ENCODE data around the gene CD151.

GRCh38 chr11:871472-871871 is 38.7 kb downstream of the CD151 start:
- TF ChIP-seq CTCF (IDR thresholded peaks at IDR 0.05 in 8 of 11, conservative IDR thresholded peaks at IDR 0.05 in 3 of 11) (no peak), POLR2AphosphoS5 (IDR thresholded peaks at IDR 0.05) (peak in 2 of 3 donors; percentile 12 to 47), POLR2A (IDR thresholded peaks at IDR 0.05) (no peak)

Data from spleen (tissue), 7 donors.